ENCODE results near the gene ZNF23.

- peak in 3 of 4 donors; percentile 13 to 37 (median 22) for TF ChIP-seq CTCF (IDR thresholded peaks at IDR 0.05)
- no peak for TF ChIP-seq POLR2A (IDR thresholded peaks at IDR 0.05)
Observed at GRCh38 chr16:71441348-71442050, 20.5 kb downstream of the ZNF23 start.

All from right lobe of liver (tissue), 4 donors.